ENCODE data around the gene PUDP.

The PUDP gene

GRCh38 chrX:7149411-7149810, 1.5 kb upstream of the PUDP start:
- intact Hi-C loops (cut with DNase I) = no loop called here
- no peak for DNase-seq

DNA sequence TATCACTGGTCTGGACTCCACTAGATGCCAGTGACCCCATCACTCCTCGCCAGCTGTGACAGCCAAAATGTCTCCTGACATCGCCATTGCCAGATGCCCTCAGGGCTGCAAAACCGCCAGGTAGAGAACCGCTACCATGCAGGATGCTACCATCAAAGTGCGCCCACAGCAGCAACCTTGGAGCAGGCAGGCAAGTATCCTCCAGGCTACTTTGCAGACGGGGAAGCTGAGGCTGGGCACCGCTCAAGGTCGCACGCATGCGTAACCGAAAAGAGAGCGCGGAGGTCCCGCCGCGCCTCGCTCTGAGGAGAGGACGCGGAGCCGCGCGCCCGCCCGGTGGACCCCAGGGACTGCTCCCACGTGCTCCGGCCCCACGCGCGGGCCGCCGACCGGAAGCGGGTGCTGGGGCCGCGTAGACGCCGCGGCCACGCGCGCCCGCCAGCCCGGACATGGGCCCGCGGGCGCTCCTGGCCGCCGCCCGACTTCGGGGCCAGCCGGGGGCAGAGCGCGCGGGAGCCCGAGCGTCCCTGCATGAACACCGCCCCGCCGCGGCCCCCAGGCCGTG, 458 bp downstream of the PUDP start, which contains the start of gene STS:
TSS of gene STS (plus strand) at position 300 of the 565 bp plus-strand sequence. CDS start 105,488 bp downstream, outside the sequence.
- peak in 41 of 42 donors; percentile 4 to 83 (median 64) for DNase-seq
- intact Hi-C loops (cut with DNase I) = no loop called here

GRCh38 chrX:7146703-7147412, 1.1 kb downstream of the PUDP start:
- DNase-seq = peak in 23 of 42 donors; percentile 2 to 48 (median 22)
- intact Hi-C loops (cut with DNase I) = no loop called here

DNA sequence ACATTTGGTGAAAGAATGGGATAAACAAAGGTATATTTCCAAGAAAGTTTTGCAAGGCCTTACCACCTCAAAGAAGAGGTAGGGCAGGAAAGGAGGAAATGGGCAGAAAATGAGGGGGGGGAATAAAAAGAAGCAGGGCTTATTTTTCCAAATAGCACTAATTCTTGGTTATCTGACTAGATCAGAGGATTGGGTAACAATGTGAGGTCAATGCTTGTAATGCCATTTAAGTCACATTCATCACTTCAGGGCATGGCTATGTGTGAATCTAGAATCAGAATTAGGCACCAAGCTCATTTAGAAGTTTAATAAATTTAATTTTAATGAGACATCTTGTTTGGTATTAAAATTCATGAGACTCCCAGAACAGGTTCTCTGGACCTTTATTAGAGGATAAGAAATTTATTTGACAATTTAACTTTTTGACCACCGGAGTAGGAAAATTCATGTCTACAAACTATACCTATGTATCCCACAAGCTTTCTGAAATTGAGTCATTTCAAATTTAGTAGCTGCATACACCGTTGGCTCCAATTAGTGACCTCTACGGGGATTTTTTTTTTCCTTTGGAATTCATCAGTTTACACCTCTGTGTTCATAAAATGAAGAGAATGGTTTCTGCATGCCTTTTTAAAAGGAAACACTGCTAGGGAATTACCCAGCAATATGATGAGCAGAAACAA, 1.8 kb downstream of the PUDP start:
- intact Hi-C loops (cut with DNase I) = no loop called here
- no peak for DNase-seq

- DNase-seq = no peak
- intact Hi-C loops (cut with DNase I) = no loop called here
These were observed 2.5 kb downstream of the PUDP start for GRCh38 chrX:7145454-7145853.

- intact Hi-C loops (cut with DNase I) = no loop called here
- DNase-seq = no peak
These were observed 3.9 kb downstream of the PUDP start for GRCh38 chrX:7143941-7144525.

DNA sequence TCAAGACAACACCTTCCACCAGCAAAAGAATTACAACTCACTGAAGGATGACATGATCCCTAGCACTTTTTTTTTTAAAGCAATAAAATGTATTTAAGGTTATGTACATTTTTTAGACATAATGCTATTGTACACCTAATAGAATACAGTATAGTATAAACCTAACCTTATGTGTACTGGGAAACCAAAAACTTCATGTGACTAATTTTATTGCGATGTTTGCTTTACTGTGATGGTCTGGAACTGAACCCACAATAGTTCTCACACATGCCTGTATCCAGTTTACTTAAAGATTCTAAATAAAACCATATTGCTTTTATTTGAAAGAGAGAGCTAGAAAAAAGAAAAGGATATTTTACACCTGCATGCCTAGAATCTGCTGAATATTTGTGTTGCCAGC, 4.9 kb downstream of the PUDP start:
- intact Hi-C loops (cut with DNase I) = no loop called here
- no peak for DNase-seq

GRCh38 chrX:7139202-7140081, 8.5 kb downstream of the PUDP start:
- no peak for DNase-seq
- intact Hi-C loops (cut with DNase I) = no loop called here

DNA sequence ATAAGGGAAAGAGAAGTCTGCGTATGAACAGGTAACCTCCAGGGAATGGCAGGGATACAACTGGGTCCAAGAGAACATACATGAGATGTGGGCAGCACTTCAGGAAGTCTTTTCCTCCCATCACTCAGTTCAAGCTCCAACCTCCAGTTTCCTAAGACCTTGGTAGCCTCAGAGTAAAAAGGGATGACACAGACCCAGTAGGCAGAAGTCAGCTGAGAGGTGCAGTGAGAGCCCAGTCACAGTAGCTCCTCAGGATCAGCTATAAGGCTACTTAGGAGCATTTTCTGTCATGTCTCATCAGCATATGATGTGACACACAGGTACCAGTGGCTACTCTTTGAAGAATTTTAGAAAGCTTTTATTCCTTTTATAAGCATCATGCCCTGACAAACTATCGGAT, 13.0 kb downstream of the PUDP start:
- intact Hi-C loops (cut with DNase I) = no loop called here
- no peak for DNase-seq

DNA sequence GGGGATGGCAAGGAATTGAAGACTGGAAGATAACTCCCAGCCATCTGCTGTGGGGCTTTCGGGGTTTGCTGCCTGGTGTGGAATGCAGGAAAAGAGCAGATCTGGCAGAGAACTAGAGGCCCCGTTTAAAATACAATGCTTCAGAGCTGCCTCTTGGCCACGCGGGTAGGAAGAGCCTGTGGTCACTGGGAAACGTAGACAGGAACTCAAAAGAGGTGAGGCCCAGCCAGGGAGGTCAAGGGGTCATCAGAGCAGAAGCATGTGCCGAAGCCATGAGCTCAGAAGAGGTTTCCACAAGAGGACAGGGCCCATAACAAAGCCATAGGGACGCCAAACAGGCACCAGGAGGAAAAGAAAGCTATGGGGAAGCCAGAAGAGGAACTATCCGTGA, 14.9 kb downstream of the PUDP start:
- intact Hi-C loops (cut with DNase I) = no loop called here
- DNase-seq = no peak

DNA sequence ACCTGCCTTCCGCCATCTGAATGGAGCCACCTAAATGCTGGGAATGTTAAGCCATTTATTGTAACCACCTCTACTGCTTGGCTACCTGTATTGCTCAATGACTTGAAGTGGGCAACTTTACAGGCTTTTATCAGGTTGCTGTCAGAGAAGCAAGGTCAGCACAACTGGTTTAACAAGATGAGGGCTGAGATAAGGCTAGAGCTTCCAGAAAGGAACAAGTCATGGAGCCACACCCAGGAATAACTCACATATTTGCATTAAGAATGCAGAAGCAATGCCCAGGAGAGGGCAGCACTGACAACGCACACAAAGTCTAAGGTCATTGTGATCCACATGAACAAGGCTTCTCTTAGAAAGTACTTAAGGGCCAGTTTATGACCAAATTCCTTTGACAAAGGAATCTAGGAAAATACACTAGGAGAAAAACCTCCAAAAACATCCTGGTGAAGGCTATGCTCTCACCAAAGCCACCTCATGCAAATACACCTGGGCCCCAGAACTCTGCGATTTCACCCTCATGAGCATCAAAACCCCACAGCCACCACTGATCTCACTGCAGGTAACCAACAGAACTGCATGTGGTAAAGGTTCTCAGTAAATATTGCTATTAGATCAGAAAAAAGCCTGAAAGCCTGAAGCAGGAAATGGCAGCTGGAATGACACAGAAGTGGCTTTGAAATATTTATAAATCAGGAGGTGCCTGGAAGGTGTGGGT, 15.5 kb downstream of the PUDP start:
- intact Hi-C loops (cut with DNase I) = no loop called here
- peak in 29 of 42 donors; percentile 8 to 63 (median 33) for DNase-seq

- no peak for DNase-seq
- intact Hi-C loops (cut with DNase I) = no loop called here
These were observed 16.3 kb downstream of the PUDP start for GRCh38 chrX:7131621-7132020.

GRCh38 chrX:7127056-7127455, 20.9 kb downstream of the PUDP start:
- intact Hi-C loops (cut with DNase I) = no loop called here
- no peak for DNase-seq

DNA sequence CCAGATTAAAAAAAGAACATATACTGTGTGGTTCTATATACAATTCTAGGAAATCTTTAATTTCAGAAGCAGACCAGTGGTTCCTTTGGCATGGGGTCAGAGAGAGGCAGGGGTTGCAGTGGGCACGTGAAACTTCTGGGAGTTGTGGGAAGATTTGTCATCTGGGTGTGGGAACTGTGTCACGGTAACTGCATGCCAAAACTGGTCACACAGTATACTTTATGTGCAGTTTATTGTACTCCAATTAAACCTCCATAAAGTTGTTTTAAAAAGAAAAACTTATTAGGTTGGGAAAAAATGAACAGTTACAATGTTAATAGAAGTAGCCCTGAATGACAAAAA, 27.1 kb downstream of the PUDP start:
- no peak for DNase-seq
- intact Hi-C loops (cut with DNase I) = no loop called here

DNA sequence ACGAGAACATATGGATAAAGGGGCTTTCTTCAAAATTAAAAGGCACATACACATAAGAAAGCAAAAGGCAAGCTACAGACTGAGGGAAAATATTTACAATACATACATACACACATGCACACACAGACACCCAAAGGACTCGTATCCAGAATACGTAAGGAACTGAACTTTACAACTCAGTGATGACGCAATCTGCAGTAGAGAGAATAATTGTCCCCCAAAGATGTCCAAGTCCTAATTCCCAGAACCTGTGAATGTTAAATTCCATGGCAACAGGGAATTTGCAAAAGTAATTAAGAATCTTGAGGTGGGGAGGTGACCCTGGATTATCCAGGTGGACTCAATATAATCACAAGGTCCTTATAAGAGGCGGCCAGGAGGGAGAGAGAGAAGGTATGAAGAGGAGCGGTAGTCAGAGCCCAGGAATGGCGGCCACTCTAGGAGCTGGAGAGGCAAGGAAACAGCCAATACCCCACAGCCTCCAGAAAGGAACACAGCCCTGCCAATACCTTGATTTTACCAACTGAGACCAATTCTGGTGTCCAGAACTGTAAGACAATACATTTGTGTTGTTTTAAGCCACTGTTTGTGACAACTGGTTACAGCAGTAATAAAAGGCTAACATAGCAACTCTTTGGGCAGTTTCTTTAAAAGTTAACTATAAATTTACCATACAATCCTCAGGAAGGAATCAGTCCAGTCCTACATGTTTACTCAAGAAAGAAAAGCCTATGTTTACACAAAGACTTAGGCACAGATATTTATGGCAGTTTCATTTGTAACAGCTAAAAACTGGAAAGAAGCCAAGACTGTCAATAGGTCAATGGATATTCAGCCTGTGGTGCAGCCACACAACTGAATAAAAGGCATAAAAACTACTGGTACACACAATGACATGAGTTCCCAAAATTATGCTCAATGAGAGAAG, 27.7 kb downstream of the PUDP start:
- intact Hi-C loops (cut with DNase I) = no loop called here
- DNase-seq = no peak

DNA sequence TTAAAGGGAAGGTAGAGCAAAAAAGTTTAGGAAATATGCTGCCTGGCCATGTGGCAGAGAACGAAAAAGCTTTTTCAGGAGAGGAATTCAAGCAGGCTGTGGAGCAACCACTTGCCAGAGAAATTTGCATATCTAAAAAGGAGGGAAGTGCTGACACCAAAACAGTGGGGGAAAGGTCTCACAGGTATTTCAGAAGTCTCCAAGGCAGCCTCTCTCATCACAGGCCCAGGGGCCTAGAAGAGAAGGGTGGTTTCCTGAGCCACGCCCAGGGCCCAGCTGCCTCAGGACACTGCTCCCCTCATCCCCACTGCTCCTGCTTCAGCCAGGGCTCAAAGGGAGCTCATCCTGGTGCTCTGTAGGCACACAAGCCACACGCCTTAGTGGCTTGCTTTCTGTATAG, 30.4 kb downstream of the PUDP start:
- intact Hi-C loops (cut with DNase I) = no loop called here
- DNase-seq = no peak

GRCh38 chrX:7116081-7116480, 31.9 kb downstream of the PUDP start:
- intact Hi-C loops (cut with DNase I) = no loop called here
- DNase-seq = no peak

DNA sequence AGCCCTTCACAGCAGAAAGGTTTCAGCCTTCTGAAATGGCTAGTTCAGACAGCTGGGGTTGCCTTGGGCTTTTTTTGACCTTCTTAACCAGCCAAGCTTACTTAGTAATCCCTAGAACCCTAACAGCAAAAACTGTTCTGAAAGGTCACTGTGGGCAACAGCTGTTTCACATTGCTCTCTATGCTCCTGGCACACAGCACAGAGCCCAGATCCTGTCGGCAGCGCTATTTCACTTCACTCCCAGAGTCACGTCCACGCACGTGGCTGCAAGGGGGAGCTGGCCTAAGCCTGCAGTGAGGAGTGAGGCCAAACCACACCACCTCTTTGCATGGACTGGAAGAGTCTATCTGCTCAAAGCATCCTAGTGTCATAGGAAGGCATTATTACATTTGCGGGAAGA, 32.4 kb downstream of the PUDP start:
- intact Hi-C loops (cut with DNase I) = no loop called here
- no peak for DNase-seq

Data from head of caudate nucleus (tissue), 42 donors.